H1 (cell line): ENCODE measurements around the gene SMARCD2. TPM values are rescaled to one million over a fixed set of nuclear protein-coding genes. Genes with fewer than 3 reads are reported as not detected.

ENCODE experiments used
- CTCF ChIA-PET: fragments of 300-600 bp; sonication (Branson Sonifier 250); formaldehyde crosslinking; loops from one replicate; lab custom pipeline; 2021; ENCODE audit not compliant: partially characterized antibody; lab: Charles Lee
- POLR2A ChIA-PET: fragments of 300-600 bp; sonication (Branson Sonifier 250); formaldehyde crosslinking; loops from one replicate; lab custom pipeline; 2021; ENCODE audit warnings: inconsistent platforms; ENCODE audit not compliant: partially characterized antibody; lab: Charles Lee
- DNase-seq, 2 experiments: peaks; one replicate each; pipeline versions ENCODE4 v3.0.0 to v3.0.0-alpha.2; 2010 to 2022; ENCODE audit warnings: low spot score in 2 of 2, low read depth in 1 of 2, mixed read lengths in 1 of 2
- FAIRE-seq: peaks from 2 replicates; lab custom pipeline; 2011; peaks lifted over from hg19 to GRCh38; lab: Jason Lieb, UNC
- H2AFZ ChIP-seq: 2 replicates; pipeline ENCODE4 v1.8.1; 2012; ENCODE audit warnings: low read length, inconsistent platforms
- H2AK5ac ChIP-seq: 2 replicates; pipeline ENCODE4 v1.6.1; 2013; ENCODE audit warnings: low read depth, low read length
- H2BK120ac ChIP-seq: replicated peaks from 2 replicates; pipeline ENCODE3; 2013; ENCODE audit warnings: low read depth, low read length, inconsistent platforms
- H2BK12ac ChIP-seq: 2 replicates; pipeline ENCODE4 v1.6.1; 2013; ENCODE audit warnings: low read depth, low read length
- H2BK15ac ChIP-seq: 2 replicates; pipeline ENCODE4 v1.6.1; 2013; ENCODE audit warnings: low read length
- H2BK20ac ChIP-seq: 2 replicates; pipeline ENCODE4 v1.6.1; 2013; ENCODE audit warnings: low read length
- H2BK5ac ChIP-seq: 2 replicates; pipeline ENCODE4 v1.6.1; 2013; ENCODE audit warnings: low read depth, low read length
- H3K14ac ChIP-seq: 2 replicates; pipeline ENCODE4 v1.6.1; 2013; ENCODE audit warnings: inconsistent platforms; ENCODE audit not compliant: insufficient read length
- H3K18ac ChIP-seq: 2 replicates; pipeline ENCODE4 v1.6.1; 2013; ENCODE audit warnings: low read length; ENCODE audit errors: extremely low read depth
- H3K23ac ChIP-seq: 2 replicates; pipeline ENCODE4 v1.6.1; 2013; ENCODE audit warnings: inconsistent platforms; ENCODE audit not compliant: insufficient read length
- H3K23me2 ChIP-seq: 2 replicates; pipeline ENCODE4 v1.6.1; 2013; ENCODE audit warnings: low read depth, low read length
- H3K27ac ChIP-seq: 2 replicates; pipeline ENCODE4 v1.6.1; 2011; ENCODE audit warnings: low read depth, low read length, inconsistent platforms
- H3K27me3 ChIP-seq, 4 experiments: replicated peaks in 1 of 4; 1 replicate in 1 of 4; 2 replicates in 3 of 4; pipeline versions ENCODE4 v1.6.1 to v1.8.1; 2011 to 2013; ENCODE audit warnings: low read length in 3 of 4, mild to moderate bottlenecking in 3 of 4, inconsistent platforms in 2 of 4, mixed read lengths in 2 of 4, moderate library complexity in 1 of 4; ENCODE audit not compliant: control insufficient read depth in 3 of 4, insufficient read depth in 3 of 4; ENCODE audit errors: extremely low read depth in 1 of 4
- H3K36me3 ChIP-seq, 4 experiments: 2 replicates each; pipeline versions ENCODE4 v1.6.1 to v1.8.1; 2011 to 2013; ENCODE audit warnings: mild to moderate bottlenecking in 4 of 4, low read length in 3 of 4, moderate library complexity in 2 of 4, control low read depth in 1 of 4, inconsistent platforms in 1 of 4; ENCODE audit not compliant: insufficient read depth in 4 of 4, control insufficient read depth in 2 of 4
- H3K4ac ChIP-seq: replicated peaks from 2 replicates; pipeline ENCODE3; 2013; ENCODE audit warnings: low read length, low read depth, mixed read lengths, inconsistent platforms; ENCODE audit not compliant: insufficient read length
- H3K4me1 ChIP-seq, 4 experiments: replicated peaks in 1 of 4; 1 replicate in 1 of 4; 2 replicates in 3 of 4; pipeline versions ENCODE4 v1.6.1 to v1.8.1; 2011 to 2013; ENCODE audit warnings: low read length in 3 of 4, inconsistent platforms in 2 of 4, mixed read lengths in 1 of 4; ENCODE audit not compliant: insufficient read depth in 4 of 4, control insufficient read depth in 3 of 4
- H3K4me2 ChIP-seq, 2 experiments: 2 replicates each; pipeline versions ENCODE4 v1.6.1 to v1.8.1; 2011 to 2013; ENCODE audit warnings: low read depth in 2 of 2, low read length in 2 of 2, control low read depth in 1 of 2, inconsistent platforms in 1 of 2, mild to moderate bottlenecking in 1 of 2; ENCODE audit not compliant: insufficient read depth in 1 of 2
- H3K4me3 ChIP-seq, 4 experiments: fragments of 200-600, 300-600 bp in 1 of 4; sonication (generic), shearing (Covaris generic), sonication (Bioruptor Twin) in 1 of 4; 2 replicates each; pipeline versions ENCODE4 v1.5.1 to v1.8.1; 2011 to 2016; ENCODE audit warnings: low read length in 4 of 4, low read depth in 3 of 4, control low read depth in 2 of 4, inconsistent platforms in 2 of 4, mild to moderate bottlenecking in 2 of 4, mixed read lengths in 1 of 4, moderate library complexity in 1 of 4; ENCODE audit not compliant: insufficient read depth in 2 of 4; ENCODE audit errors: extremely low read depth in 1 of 4
- H3K56ac ChIP-seq: replicated peaks from 2 replicates; pipeline ENCODE3; 2013; ENCODE audit warnings: low read depth, mild to moderate bottlenecking, mixed read lengths, low read length, inconsistent platforms; ENCODE audit not compliant: insufficient read length
- H3K79me1 ChIP-seq: 2 replicates; pipeline ENCODE4 v1.6.1; 2013; ENCODE audit warnings: low read depth, low read length, control low read depth
- H3K79me2 ChIP-seq, 2 experiments: 2 replicates each; pipeline versions ENCODE4 v1.6.1 to v1.8.1; 2012 to 2013; ENCODE audit warnings: low read length in 2 of 2, mild to moderate bottlenecking in 2 of 2, inconsistent platforms in 1 of 2; ENCODE audit not compliant: insufficient read depth in 2 of 2, control insufficient read depth in 1 of 2
- H3K9ac ChIP-seq, 4 experiments: replicated peaks in 1 of 4; 1 replicate in 1 of 4; 2 replicates in 3 of 4; pipeline versions ENCODE4 v1.6.1 to v1.8.1; 2011 to 2013; ENCODE audit warnings: low read depth in 3 of 4, low read length in 3 of 4, control low read depth in 2 of 4, mild to moderate bottlenecking in 2 of 4, moderate library complexity in 2 of 4, inconsistent platforms in 1 of 4; ENCODE audit errors: extremely low read depth in 1 of 4
- H3K9me3 ChIP-seq, 2 experiments: 2 replicates each; pipeline versions ENCODE4 v1.6.1 to v1.8.1; 2012 to 2013; ENCODE audit warnings: mild to moderate bottlenecking in 2 of 2, moderate library complexity in 2 of 2, control low read depth in 1 of 2, inconsistent platforms in 1 of 2, low read depth in 1 of 2, low read length in 1 of 2, mixed read lengths in 1 of 2; ENCODE audit not compliant: insufficient read depth in 2 of 2
- H4K20me1 ChIP-seq, 2 experiments: replicated peaks in 1 of 2; 2 replicates each; pipeline versions ENCODE3 to v1.8.1; 2011 to 2013; ENCODE audit warnings: inconsistent platforms in 2 of 2, low read length in 2 of 2, mild to moderate bottlenecking in 1 of 2; ENCODE audit not compliant: insufficient read depth in 2 of 2, control insufficient read depth in 1 of 2
- H4K5ac ChIP-seq: 2 replicates; pipeline ENCODE4 v1.6.1; 2013; ENCODE audit warnings: low read length, low read depth, mixed read lengths, inconsistent platforms; ENCODE audit not compliant: insufficient read length
- H4K8ac ChIP-seq: 2 replicates; pipeline ENCODE4 v1.8.0; 2013; ENCODE audit warnings: mild to moderate bottlenecking, moderate library complexity, low read length, inconsistent platforms; ENCODE audit not compliant: insufficient read depth; ENCODE audit errors: extremely low read depth
- H4K91ac ChIP-seq: replicated peaks from 2 replicates; pipeline ENCODE3; 2013; ENCODE audit warnings: low read length, mixed read lengths, inconsistent platforms; ENCODE audit not compliant: insufficient read length
- BCL11A ChIP-seq, 2 experiments: IDR thresholded peaks; one replicate each; pipeline ENCODE4 v1.6.1; 2011; ENCODE audit warnings: low read depth in 2 of 2, low read length in 2 of 2, mild to moderate bottlenecking in 2 of 2
- CTBP2 ChIP-seq: IDR thresholded peaks from 2 replicates; pipeline ENCODE4 v1.7.0; 2011; ENCODE audit warnings: borderline replicate concordance, mild to moderate bottlenecking, moderate library complexity, mixed read lengths, low read length; ENCODE audit not compliant: insufficient read depth, insufficient read length
- EGR1 ChIP-seq: IDR thresholded peaks from 2 replicates; pipeline ENCODE4 v1.6.1; 2011; ENCODE audit warnings: low read depth, low read length, borderline replicate concordance
- HDAC6 ChIP-seq: IDR thresholded peaks from one replicate; pipeline ENCODE4 v1.7.1; 2012; ENCODE audit warnings: low read depth, mild to moderate bottlenecking, inconsistent platforms, low read length, moderate library complexity
- KDM4A ChIP-seq: IDR thresholded peaks from one replicate; pipeline ENCODE4 v1.7.1; 2012; ENCODE audit warnings: low read depth, mild to moderate bottlenecking, moderate library complexity, low read length, inconsistent platforms; ENCODE audit not compliant: severe bottlenecking
- RAD21 ChIP-seq, 2 experiments: IDR thresholded peaks in 1 of 2; conservative IDR thresholded peaks in 1 of 2; 2 replicates each; pipeline ENCODE4 v1.6.1; 2011; ENCODE audit warnings: low read depth in 2 of 2, low read length in 2 of 2, improper control_type of control experiment in 1 of 2, inconsistent platforms in 1 of 2, mild to moderate bottlenecking in 1 of 2, moderate library complexity in 1 of 2
- SP2 ChIP-seq: IDR thresholded peaks from 2 replicates; pipeline ENCODE4 v1.6.1; 2012; ENCODE audit warnings: mild to moderate bottlenecking, low read length, inconsistent platforms
- SRF ChIP-seq: IDR thresholded peaks from 2 replicates; pipeline ENCODE4 v1.6.1; 2011; ENCODE audit warnings: mild to moderate bottlenecking, low read depth, low read length, moderate library complexity
- TAF7 ChIP-seq: optimal IDR thresholded peaks from 2 replicates; pipeline ENCODE3; 2011; ENCODE audit warnings: low read depth, mild to moderate bottlenecking, inconsistent platforms, low read length, moderate library complexity, borderline replicate concordance
- TBP ChIP-seq: IDR thresholded peaks from 2 replicates; pipeline ENCODE4 v1.6.1; 2011; ENCODE audit warnings: low read depth, low read length, improper control_type of control experiment
- TEAD4 ChIP-seq: IDR thresholded peaks from 2 replicates; pipeline ENCODE4 v1.6.1; 2012; ENCODE audit warnings: low read depth, low read length, inconsistent platforms, mixed read lengths
- WGBS, 2 experiments: shearing (Covaris generic) in 1 of 2; methylation state at CpG; one replicate each; pipeline versions ENCODE4 v1.1.6 to v1.1.7; 2013 to 2015; ENCODE audit warnings: low lambda C conversion rate in 2 of 2, mixed read lengths in 2 of 2, inconsistent platforms in 1 of 2, low coverage in 1 of 2, missing lambda C conversion rate in 1 of 2; ENCODE audit not compliant: insufficient replicate concordance in 2 of 2, insufficient coverage in 1 of 2, insufficient read length in 1 of 2; ENCODE audit errors: extremely low coverage in 1 of 2, missing lambda C conversion rate in 1 of 2; 5-methylcytosine and 5-hydroxymethylcytosine counted together
- polyA plus RNA-seq, 7 experiments: library from polyadenylated mRNA; depleted of rRNA in 3 of 7; stranded (reverse) in 5 of 7; unstranded in 2 of 7; fragments of >200 nt in 5 of 7; fragments of 200-250 nt in 2 of 7; gene quantifications; 1 replicate in 5 of 7; 2 replicates in 1 of 7; 4 replicates in 1 of 7; pipeline versions ENCODE4 v1.2.1 to v1.2.3, GENCODE V29; 2011 to 2013; ENCODE audit warnings: missing spikeins in 2 of 7, mixed read lengths in 2 of 7
- total RNA-seq: library from RNA; stranded (reverse); fragmentation: NEBNext Ultra II Directional; extraction: Animal tissue kit (Norgen Biotek cat#: 25700); gene quantifications from 2 replicates; pipeline ENCODE4 v1.2.1, GENCODE V29; 2021
- TF ChIP-seq, protein P1 (sequence below): IDR thresholded peaks from 2 replicates; pipeline ENCODE4 v1.6.1; 2012; ENCODE audit warnings: inconsistent platforms

The SMARCD2 gene
- total and polyA plus RNA-seq, 2 of the 8 experiments (the other 6 are each of a cell fraction or from before 2014, with no cell fraction given), result 90.0 to 92.2 TPM

GRCh38 chr17:63832455-63832854 is 10.0 kb downstream of the SMARCD2 start:
- Histone ChIP-seq H4K91ac (no peak overlapping the region), H3K79me2 (peaks cover 0 to 29% of the 10 kb centered on the region in 2 experiments; a peak in 3 of 4 replicates), H3K4me3 (no peak overlapping the region), H2BK5ac (no peak overlapping the region), H3K4me1 (peaks cover 0 to 3% (median 0%) of the 10 kb centered on the region in 4 experiments; a peak in 1 of 7 replicates), H3K4me2 (no peak overlapping the region), H3K9ac (no peak overlapping the region), H2BK20ac (no peak overlapping the region), H3K23me2 (peaks cover 4% of the 10 kb centered on the region; the same call in 1 of the 2 replicates), H2AFZ (no peak overlapping the region), H4K5ac (no peak overlapping the region), H3K79me1 (peaks cover 11% of the 10 kb centered on the region; the same call in 1 of the 2 replicates), H3K18ac (no peak overlapping the region), H3K27ac (no peak overlapping the region), H3K36me3 (peaks cover 42 to 65% (median 60%) of the 10 kb centered on the region in 4 experiments), H3K23ac (no peak overlapping the region), H3K27me3 (no peaks in the 10 kb centered on the region), H3K14ac (no peak overlapping the region), H3K56ac (no peak overlapping the region), H4K20me1 (peaks cover 3 to 25% of the 10 kb centered on the region in 2 experiments), H2BK120ac (no peak overlapping the region), H2BK15ac (no peak overlapping the region), H2BK12ac (no peak overlapping the region), H2AK5ac (no peak overlapping the region), H3K9me3 (no peaks in the 10 kb centered on the region), H4K8ac (no peak overlapping the region), H3K4ac (no peak overlapping the region)
- FAIRE-seq (no peak), DNase-seq (no peak)
- ChIA-PET POLR2A (interaction anchor here (0.9 to 32.3 kb wide), 8 partner anchors 1 to 90 kb away, joined by 3 to 593 read pairs (median 8); partner anchors contain the start of genes CCDC47, DDX42, FTSJ3 and PSMC5), CTCF (interaction anchor here (0.7 to 5.2 kb wide), 5 partner anchors 9 to 23 kb away, joined by 3 to 61 read pairs (median 5); no protein-coding TSS in a partner anchor)
- WGBS, 2 experiments, result 79% methylated on average over 2 of the region's 2 CpGs; no CpG with 5 or more reads in 1 of the 2 experiments
- TF ChIP-seq HDAC6 (no peak), SP2 (no peak), BCL11A (IDR thresholded peaks at IDR 0.05; ENCODE audit: low read depth in 2 of 2, low read length in 2 of 2) (no peak), RAD21 (IDR thresholded peaks at IDR 0.05 in 1 of 2, conservative IDR thresholded peaks at IDR 0.05 in 1 of 2; ENCODE audit: low read depth in 2 of 2, low read length in 2 of 2) (no peak), SRF (no peak), TBP (no peak), CTBP2 (no peak), KDM4A (no peak), TAF7 (no peak), TEAD4 (no peak), EGR1 (no peak)
- TF ChIP-seq, protein P1, sequence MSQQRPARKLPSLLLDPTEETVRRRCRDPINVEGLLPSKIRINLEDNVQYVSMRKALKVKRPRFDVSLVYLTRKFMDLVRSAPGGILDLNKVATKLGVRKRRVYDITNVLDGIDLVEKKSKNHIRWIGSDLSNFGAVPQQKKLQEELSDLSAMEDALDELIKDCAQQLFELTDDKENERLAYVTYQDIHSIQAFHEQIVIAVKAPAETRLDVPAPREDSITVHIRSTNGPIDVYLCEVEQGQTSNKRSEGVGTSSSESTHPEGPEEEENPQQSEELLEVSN, result no peak
